Caco-2 (cell line): Measurements from ENCODE around the gene EXOC6B. TPM values are rescaled to one million over a fixed set of nuclear protein-coding genes. Genes with fewer than 3 reads are reported as not detected.

Source experiments
- BruUV-seq: library from RNA; stranded (reverse); fragments of 400-500 nt; replicated peaks from 2 replicates; lab custom pipeline; 2021; lab: Mats Ljungman, UMichigan
- CTCF ChIA-PET: fragments of 300-600 bp; sonication (Branson Sonifier 250); formaldehyde crosslinking; loops from one replicate; lab custom pipeline; 2022; ENCODE audit warnings: antibody characterized with exemption; lab: Charles Lee
- POLR2A ChIA-PET: fragments of 300-600 bp; sonication (Branson Sonifier 250); formaldehyde crosslinking; loops from one replicate; lab custom pipeline; 2022; ENCODE audit warnings: antibody characterized with exemption; lab: Charles Lee
- DNase-seq, 2 experiments: peaks; one replicate each; pipeline versions ENCODE4 v3.0.0 to v3.0.0-alpha.2; 2020 to 2022
- H3K27me3 ChIP-seq: replicated peaks from 2 replicates; pipeline ENCODE4 v1.6.0; 2011; ENCODE audit warnings: low read length; ENCODE audit not compliant: control insufficient read depth, insufficient read depth
- H3K36me3 ChIP-seq: 2 replicates; pipeline ENCODE4 v1.5.1; 2011; ENCODE audit warnings: low read length; ENCODE audit not compliant: control insufficient read depth, insufficient read depth
- H3K4me1 ChIP-seq: fragments of 250-450 bp; sonication (Bioruptor Pico); 2 replicates; pipeline ENCODE4 v1.5.1; 2020; ENCODE audit warnings: mild to moderate bottlenecking
- H3K4me3 ChIP-seq: 2 replicates; pipeline ENCODE4 v1.5.1; 2011; ENCODE audit warnings: low read depth, mild to moderate bottlenecking, control low read depth, low read length
- H3K9me3 ChIP-seq: fragments of 250-450 bp; sonication (Bioruptor Pico); 2 replicates; pipeline ENCODE4 v1.5.1; 2020; ENCODE audit warnings: mild to moderate bottlenecking, moderate library complexity
- H3K27ac Mint-ChIP-seq: one replicate; pipeline ENCODE4 v1.8.0; 2022; ENCODE audit warnings: mixed read lengths; ENCODE audit not compliant: unreplicated experiment
- H3K27me3 Mint-ChIP-seq: one replicate; pipeline ENCODE4 v1.8.0; 2022; ENCODE audit warnings: mixed read lengths; ENCODE audit not compliant: insufficient read depth, unreplicated experiment
- H3K36me3 Mint-ChIP-seq: one replicate; pipeline ENCODE4 v1.8.0; 2022; ENCODE audit warnings: mild to moderate bottlenecking, mixed read lengths; ENCODE audit not compliant: insufficient read depth, unreplicated experiment
- H3K4me1 Mint-ChIP-seq: one replicate; pipeline ENCODE4 v1.8.0; 2022; ENCODE audit warnings: low read depth, mixed read lengths; ENCODE audit not compliant: unreplicated experiment
- H3K4me3 Mint-ChIP-seq: one replicate; pipeline ENCODE4 v1.8.0; 2022; ENCODE audit warnings: mild to moderate bottlenecking, moderate library complexity, mixed read lengths; ENCODE audit not compliant: unreplicated experiment
- H3K9me3 Mint-ChIP-seq: one replicate; pipeline ENCODE4 v1.8.0; 2022; ENCODE audit warnings: mixed read lengths; ENCODE audit not compliant: unreplicated experiment
- CTCF ChIP-seq, 2 experiments: fragments of 200-600 bp in 1 of 2; IDR thresholded peaks; 1 replicate in 1 of 2; 2 replicates in 1 of 2; pipeline versions ENCODE4 v1.5.1 to v1.8.0; 2011 to 2022; ENCODE audit warnings: antibody characterized with exemption in 1 of 2, control low read depth in 1 of 2, inconsistent platforms in 1 of 2, low read depth in 1 of 2, low read length in 1 of 2, mild to moderate bottlenecking in 1 of 2, moderate library complexity in 1 of 2; ENCODE audit not compliant: insufficient read depth in 1 of 2, severe bottlenecking in 1 of 2, unreplicated experiment in 1 of 2
- intact Hi-C: fragments of 100-400 bp; cut with micrococcal nuclease; formaldehyde crosslinking; loops from one replicate; pipeline ENCODE4 v1.10.0; 2022; ENCODE audit not compliant: unreplicated experiment
- total RNA-seq: library from RNA; stranded (reverse); gene quantifications from 2 replicates; pipeline ENCODE4 v1.2.3, GENCODE V29; 2022

EXOC6B gene
- total RNA-seq, 1 experiment from 2014 or later, result 36.1 TPM

GRCh38 chr2:72338076-72338475, 487.8 kb downstream of the EXOC6B start:
- no peak for DNase-seq
- no peak for TF ChIP-seq CTCF (IDR thresholded peaks at IDR 0.05; ENCODE audit: insufficient read depth in 1 of 2, low read depth in 1 of 2, low read length in 1 of 2, severe bottlenecking in 1 of 2, unreplicated experiment in 1 of 2)
- Mint-ChIP-seq H3K4me1 (no peaks in the 10 kb centered on the region), H3K27ac (no peak overlapping the region), H3K36me3 (no peaks in the 10 kb centered on the region), H3K27me3 (no peaks in the 10 kb centered on the region), H3K4me3 (no peak overlapping the region), H3K9me3 (no peaks in the 10 kb centered on the region)
- Histone ChIP-seq H3K4me1 (no peaks in the 10 kb centered on the region), H3K4me3 (no peak overlapping the region), H3K9me3 (no peaks in the 10 kb centered on the region), H3K36me3 (no peaks in the 10 kb centered on the region), H3K27me3 (no peaks in the 10 kb centered on the region)
- CTCF ChIA-PET, result no interaction called here
- intact Hi-C loops, result no loop called here
- BruUV-seq, result no TSS peak
- POLR2A ChIA-PET, result no interaction called here

- Histone ChIP-seq H3K36me3 (no peaks in the 10 kb centered on the region), H3K4me1 (no peaks in the 10 kb centered on the region), H3K9me3 (no peaks in the 10 kb centered on the region), H3K27me3 (no peaks in the 10 kb centered on the region), H3K4me3 (no peak overlapping the region)
- intact Hi-C loops, result no loop called here
- no peak for TF ChIP-seq CTCF (IDR thresholded peaks at IDR 0.05; ENCODE audit: insufficient read depth in 1 of 2, low read depth in 1 of 2, low read length in 1 of 2, severe bottlenecking in 1 of 2, unreplicated experiment in 1 of 2)
- BruUV-seq, result no TSS peak
- CTCF ChIA-PET, result no interaction called here
- Mint-ChIP-seq H3K4me1 (no peaks in the 10 kb centered on the region), H3K27ac (no peak overlapping the region), H3K27me3 (no peaks in the 10 kb centered on the region), H3K9me3 (no peaks in the 10 kb centered on the region), H3K4me3 (no peak overlapping the region), H3K36me3 (no peaks in the 10 kb centered on the region)
- no peak for DNase-seq
- POLR2A ChIA-PET, result no interaction called here
These were observed 493.1 kb downstream of the EXOC6B start for GRCh38 chr2:72332720-72333119.

GRCh38 chr2:72330652-72331051, 495.2 kb downstream of the EXOC6B start:
- Mint-ChIP-seq H3K27me3 (no peaks in the 10 kb centered on the region), H3K4me1 (no peaks in the 10 kb centered on the region), H3K4me3 (no peak overlapping the region), H3K9me3 (no peaks in the 10 kb centered on the region), H3K36me3 (no peaks in the 10 kb centered on the region), H3K27ac (no peak overlapping the region)
- TF ChIP-seq CTCF (IDR thresholded peaks at IDR 0.05; ENCODE audit: insufficient read depth in 1 of 2, low read depth in 1 of 2, low read length in 1 of 2, severe bottlenecking in 1 of 2, unreplicated experiment in 1 of 2), result no peak
- intact Hi-C loops, result no loop called here
- H3K36me3 ChIP-seq, result no peaks in the 10 kb centered on the region
- H3K4me3 ChIP-seq, result no peak overlapping the region
- no peak for DNase-seq
- no peaks in the 10 kb centered on the region for H3K27me3 ChIP-seq
- ChIA-PET POLR2A (no interaction called here), CTCF (interaction anchor here (0.6 kb wide), 1 partner anchor 96 kb away, joined by 4 read pairs; no protein-coding TSS in a partner anchor)
- no peaks in the 10 kb centered on the region for H3K4me1 ChIP-seq
- BruUV-seq, result no TSS peak
- H3K9me3 ChIP-seq, result no peaks in the 10 kb centered on the region
